Neuronal stem cell (in vitro differentiated cells): Measurements from ENCODE around the gene TCN1.
A peak's percentile ranks its signal among the peaks of the same experiment; 100 is the strongest.

Source experiments
- DNase-seq: peaks from one replicate; pipeline ENCODE4 v3.0.0-alpha.2; 2013; ENCODE audit warnings: low spot score
- H2AFZ ChIP-seq: one replicate; pipeline ENCODE4 v1.6.1; 2013; ENCODE audit warnings: mild to moderate bottlenecking, low read length, inconsistent platforms
- H2AK5ac ChIP-seq: 2 replicates; pipeline ENCODE4 v1.6.1; 2013; ENCODE audit warnings: low read depth, mild to moderate bottlenecking, inconsistent platforms, low read length, moderate library complexity, mixed read lengths
- H2BK120ac ChIP-seq: 2 replicates; pipeline ENCODE4 v1.6.1; 2013; ENCODE audit warnings: low read depth, mild to moderate bottlenecking, inconsistent platforms, low read length, moderate library complexity, mixed read lengths
- H2BK12ac ChIP-seq: one replicate; pipeline ENCODE4 v1.6.1; 2013; ENCODE audit warnings: low read length, inconsistent platforms
- H2BK15ac ChIP-seq: 2 replicates; pipeline ENCODE4 v1.6.1; 2013; ENCODE audit warnings: mild to moderate bottlenecking, low read length, inconsistent platforms, mixed read lengths
- H2BK5ac ChIP-seq: one replicate; pipeline ENCODE4 v1.6.1; 2013; ENCODE audit warnings: inconsistent platforms, mild to moderate bottlenecking, low read length, moderate library complexity
- H3K14ac ChIP-seq: one replicate; pipeline ENCODE4 v1.6.1; 2013; ENCODE audit warnings: low read length, inconsistent platforms
- H3K18ac ChIP-seq: 2 replicates; pipeline ENCODE4 v1.6.1; 2013; ENCODE audit warnings: low read length, inconsistent platforms
- H3K23ac ChIP-seq: 2 replicates; pipeline ENCODE4 v1.6.1; 2013; ENCODE audit warnings: low read depth, mild to moderate bottlenecking, mixed read lengths, low read length, inconsistent platforms; ENCODE audit not compliant: poor library complexity
- H3K27ac ChIP-seq: replicated peaks from 3 replicates; pipeline ENCODE4 v1.5.1; 2013; ENCODE audit warnings: low read length, inconsistent platforms
- H3K27me3 ChIP-seq, 3 experiments: 2 replicates each; pipeline ENCODE4 v1.6.1; 2013; ENCODE audit warnings: low read length in 3 of 3, mild to moderate bottlenecking in 2 of 3, inconsistent platforms in 1 of 3, low read depth in 1 of 3, mixed read lengths in 1 of 3, moderate library complexity in 1 of 3; ENCODE audit not compliant: control insufficient read depth in 3 of 3, insufficient read depth in 3 of 3
- H3K36me3 ChIP-seq, 2 donors: replicated peaks in 1 of 2; 2 replicates each; pipeline ENCODE4 v1.6.1; 2013; ENCODE audit warnings: low read length in 2 of 2; ENCODE audit not compliant: control insufficient read depth in 2 of 2, insufficient read depth in 2 of 2
- H3K4ac ChIP-seq: 2 replicates; pipeline ENCODE4 v1.6.1; 2013; ENCODE audit warnings: inconsistent platforms, mild to moderate bottlenecking, low read length, moderate library complexity
- H3K4me1 ChIP-seq, 2 donors: 1 replicate in 1 of 2; 2 replicates in 1 of 2; pipeline ENCODE4 v1.6.1; 2013; ENCODE audit warnings: low read length in 2 of 2, low read depth in 1 of 2; ENCODE audit not compliant: control insufficient read depth in 2 of 2, insufficient read depth in 1 of 2
- H3K4me2 ChIP-seq: one replicate; pipeline ENCODE4 v1.6.1; 2013; ENCODE audit warnings: mild to moderate bottlenecking, low read length, inconsistent platforms; ENCODE audit not compliant: insufficient read depth, poor library complexity, severe bottlenecking
- H3K4me3 ChIP-seq, 2 donors: 2 replicates each; pipeline ENCODE4 v1.5.1; 2013; ENCODE audit warnings: low read length in 2 of 2, mild to moderate bottlenecking in 2 of 2, inconsistent platforms in 1 of 2, moderate library complexity in 1 of 2
- H3K79me1 ChIP-seq: one replicate; pipeline ENCODE4 v1.6.1; 2013; ENCODE audit warnings: low read depth, mild to moderate bottlenecking, inconsistent platforms, low read length, moderate library complexity
- H3K9ac ChIP-seq: one replicate; pipeline ENCODE4 v1.6.1; 2013; ENCODE audit warnings: mild to moderate bottlenecking, low read depth, low read length, inconsistent platforms; ENCODE audit not compliant: poor library complexity
- H3K9me3 ChIP-seq, 2 donors: replicated peaks in 1 of 2; 2 replicates each; pipeline versions ENCODE3 to v1.6.1; 2013; ENCODE audit warnings: low read length in 2 of 2, mild to moderate bottlenecking in 2 of 2, inconsistent platforms in 1 of 2, low read depth in 1 of 2, mixed read lengths in 1 of 2, moderate library complexity in 1 of 2; ENCODE audit not compliant: control insufficient read depth in 2 of 2, insufficient read depth in 1 of 2
- H4K8ac ChIP-seq: one replicate; pipeline ENCODE4 v1.6.1; 2013; ENCODE audit warnings: low read depth, mild to moderate bottlenecking, inconsistent platforms, low read length, moderate library complexity
- H4K91ac ChIP-seq: one replicate; pipeline ENCODE4 v1.6.1; 2013; ENCODE audit warnings: low read length, low read depth, mild to moderate bottlenecking, inconsistent platforms; ENCODE audit not compliant: poor library complexity
- WGBS, 2 donors: extraction: QIAGEN DNeasy Blood & Tissue Kit; methylation state at CpG; one replicate each; pipeline ENCODE4 v1.1.7; 2013; ENCODE audit warnings: missing lambda C conversion rate in 2 of 2, mixed read lengths in 1 of 2; ENCODE audit not compliant: insufficient read length in 2 of 2, insufficient replicate concordance in 1 of 2; ENCODE audit errors: extremely low coverage in 2 of 2; 5-methylcytosine and 5-hydroxymethylcytosine counted together

TCN1 gene

DNA sequence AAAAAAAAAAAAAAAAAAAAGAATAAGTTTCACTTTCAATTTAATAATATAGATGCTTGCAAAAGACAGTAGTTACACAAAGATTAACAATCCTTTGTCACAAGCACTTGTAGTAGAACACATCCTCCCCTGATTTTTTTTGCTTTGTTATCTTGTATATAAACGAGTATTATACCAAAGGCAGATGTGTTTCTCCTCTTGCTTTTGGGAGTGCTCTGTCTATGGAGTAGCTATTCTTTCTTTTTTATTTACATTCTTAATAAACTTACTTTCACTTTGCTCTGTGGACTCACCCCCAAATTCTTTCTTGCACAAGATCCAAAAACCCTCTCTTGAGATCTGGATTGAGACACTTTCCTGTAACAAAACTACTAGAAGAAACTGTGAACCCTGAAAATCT, 52.3 kb downstream of the TCN1 start:
- H3K18ac ChIP-seq, result no peak overlapping the region
- WGBS, 2 donors, result no CpG with 5 or more reads among the region's 1 CpG
- no peak overlapping the region for H3K9ac ChIP-seq
- no peak overlapping the region for H2AK5ac ChIP-seq
- no peak overlapping the region for H2BK5ac ChIP-seq
- H3K14ac ChIP-seq, result no peak overlapping the region
- no peak overlapping the region for H3K4ac ChIP-seq
- no peak overlapping the region for H4K8ac ChIP-seq
- H4K91ac ChIP-seq, result no peak overlapping the region
- no peak overlapping the region for H3K4me2 ChIP-seq
- H3K27me3 ChIP-seq, result peaks cover 0 to 16% (median 0%) of the 10 kb centered on the region in 3 experiments
- peaks cover 2% of the 10 kb centered on the region for H3K79me1 ChIP-seq
- H3K4me3 ChIP-seq, result no peak overlapping the region
- H3K9me3 ChIP-seq, result no peaks in the 10 kb centered on the region
- no peak overlapping the region for H2AFZ ChIP-seq
- DNase-seq, result no peak
- H3K27ac ChIP-seq, result no peak overlapping the region
- peaks cover 0 to 2% of the 10 kb centered on the region in 2 donors for H3K4me1 ChIP-seq
- no peak overlapping the region for H2BK120ac ChIP-seq
- no peak overlapping the region for H3K23ac ChIP-seq
- H2BK12ac ChIP-seq, result no peak overlapping the region
- no peak overlapping the region for H2BK15ac ChIP-seq
- H3K36me3 ChIP-seq, result no peaks in the 10 kb centered on the region

DNA sequence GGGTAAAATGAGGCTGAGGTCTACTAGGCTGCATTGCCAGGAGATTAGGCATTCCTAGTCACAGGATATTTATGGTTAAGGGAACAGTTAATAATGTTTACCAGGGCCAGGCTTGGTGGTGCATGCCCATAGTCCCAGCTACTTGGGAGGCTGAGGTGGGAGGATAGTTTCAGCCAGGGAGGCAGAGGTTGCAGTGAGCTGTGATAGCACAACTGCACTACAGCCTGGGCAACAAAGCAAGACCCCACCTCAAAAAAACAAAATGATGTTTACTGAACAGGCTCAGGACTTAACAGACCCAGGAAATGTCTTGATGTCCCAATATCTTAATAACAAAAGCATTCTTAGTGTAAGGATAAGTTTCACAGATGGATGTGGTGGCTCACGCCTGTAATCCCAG, 52.9 kb downstream of the TCN1 start:
- Histone ChIP-seq H4K91ac (no peak overlapping the region), H3K4me1 (peaks cover 0 to 2% of the 10 kb centered on the region in 2 donors), H3K79me1 (peaks cover 2% of the 10 kb centered on the region), H4K8ac (no peak overlapping the region), H2BK120ac (no peak overlapping the region), H3K23ac (no peak overlapping the region), H2AK5ac (no peak overlapping the region), H3K4me2 (no peak overlapping the region), H2BK5ac (no peak overlapping the region), H2BK12ac (no peak overlapping the region), H3K4me3 (no peak overlapping the region), H3K27ac (no peak overlapping the region), H3K9me3 (no peaks in the 10 kb centered on the region), H3K14ac (no peak overlapping the region), H3K18ac (no peak overlapping the region), H2BK15ac (no peak overlapping the region), H3K9ac (no peak overlapping the region), H3K4ac (no peak overlapping the region), H2AFZ (no peak overlapping the region), H3K27me3 (peaks cover 0 to 10% (median 0%) of the 10 kb centered on the region in 3 experiments), H3K36me3 (peaks cover 2 to 6% of the 10 kb centered on the region in 2 donors)
- no CpG with 5 or more reads among the region's 1 CpG for WGBS, 2 donors
- DNase-seq, result no peak

DNA sequence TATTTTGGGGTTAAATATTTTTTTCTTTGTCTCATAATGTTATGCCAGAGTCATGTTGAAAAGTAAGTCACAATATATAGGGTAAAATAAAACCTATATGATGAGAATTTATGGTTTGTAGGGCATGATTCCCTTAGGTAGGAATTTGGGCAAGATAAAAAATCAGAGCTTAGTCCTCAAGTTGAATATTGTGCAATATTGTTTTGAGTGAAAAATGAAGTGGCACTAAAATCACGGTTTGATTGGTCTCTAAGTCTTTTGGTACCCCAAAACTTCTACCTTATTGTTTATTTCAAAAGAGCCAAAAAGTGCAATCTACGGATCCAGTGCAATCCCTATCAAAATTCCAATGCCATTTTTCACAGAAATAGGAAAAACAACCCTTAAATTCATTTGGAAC, 54.1 kb downstream of the TCN1 start:
- Histone ChIP-seq H3K4me2 (no peak overlapping the region), H2AFZ (no peak overlapping the region), H3K4me1 (peaks cover 0 to 2% of the 10 kb centered on the region in 2 donors), H2AK5ac (no peak overlapping the region), H3K4ac (no peak overlapping the region), H3K23ac (no peak overlapping the region), H2BK15ac (no peak overlapping the region), H3K4me3 (no peak overlapping the region), H3K36me3 (peaks cover 2 to 18% of the 10 kb centered on the region in 2 donors), H4K8ac (no peak overlapping the region), H3K27ac (no peak overlapping the region), H3K27me3 (peaks cover 0 to 5% (median 0%) of the 10 kb centered on the region in 3 experiments), H3K14ac (no peak overlapping the region), H3K18ac (no peak overlapping the region), H2BK5ac (no peak overlapping the region), H3K79me1 (peaks cover 2% of the 10 kb centered on the region), H4K91ac (no peak overlapping the region), H3K9ac (no peak overlapping the region), H2BK120ac (no peak overlapping the region), H3K9me3 (no peaks in the 10 kb centered on the region), H2BK12ac (no peak overlapping the region)
- DNase-seq, result no peak
- no CpG with 5 or more reads among the region's 2 CpGs for WGBS, 2 donors

DNA sequence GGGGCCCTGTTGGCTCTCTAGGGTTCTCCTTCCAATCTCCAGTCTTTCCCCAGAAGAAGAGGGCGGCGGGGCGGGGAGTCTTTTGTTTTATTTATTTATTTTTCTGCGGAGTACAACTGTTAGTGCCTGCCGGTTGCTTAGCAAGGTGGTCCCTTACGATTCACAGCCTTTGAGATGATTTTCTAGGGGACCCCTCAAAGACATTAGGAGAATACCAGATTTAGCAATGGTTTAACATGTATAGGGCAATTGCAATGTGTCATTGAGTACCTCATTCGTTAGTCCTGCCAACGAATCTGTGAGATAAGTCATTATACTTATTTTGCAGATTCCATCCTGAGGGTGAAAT, 55.4 kb downstream of the TCN1 start:
- H2BK15ac ChIP-seq, result no peak overlapping the region
- H2BK12ac ChIP-seq, result no peak overlapping the region
- peaks cover 4% of the 10 kb centered on the region for H3K79me1 ChIP-seq
- H3K18ac ChIP-seq, result no peak overlapping the region
- no peaks in the 10 kb centered on the region for H3K9me3 ChIP-seq
- H2AFZ ChIP-seq, result peak overlapping the region; percentile 94
- WGBS, 2 donors, result no CpG with 5 or more reads among the region's 8 CpGs
- no peak overlapping the region for H2BK5ac ChIP-seq
- H3K4me3 ChIP-seq, result peak overlapping the region; percentile 72 to 83
- peaks cover 0 to 5% (median 0%) of the 10 kb centered on the region in 3 experiments for H3K27me3 ChIP-seq
- no peak overlapping the region for H2BK120ac ChIP-seq
- no peak for DNase-seq
- H3K9ac ChIP-seq, result no peak overlapping the region
- no peak overlapping the region for H2AK5ac ChIP-seq
- H4K91ac ChIP-seq, result no peak overlapping the region
- H3K4me1 ChIP-seq, result peaks cover 0 to 2% of the 10 kb centered on the region in 2 donors
- no peak overlapping the region for H3K4ac ChIP-seq
- H4K8ac ChIP-seq, result no peak overlapping the region
- H3K36me3 ChIP-seq, result peaks cover 13 to 31% of the 10 kb centered on the region in 2 donors
- H3K14ac ChIP-seq, result no peak overlapping the region
- peak overlapping the region; percentile 20 for H3K23ac ChIP-seq
- H3K27ac ChIP-seq, result no peak overlapping the region
- peak overlapping the region; percentile 65 for H3K4me2 ChIP-seq
